GM10847 (cell line): ENCODE measurements around the gene ATE1.

Experiments
- POLR2A ChIP-seq: IDR thresholded peaks from 2 replicates; pipeline ENCODE4 v1.6.1; 2011; ENCODE audit not compliant: insufficient read length; ENCODE audit errors: extremely low read depth

Gene ATE1

DNA sequence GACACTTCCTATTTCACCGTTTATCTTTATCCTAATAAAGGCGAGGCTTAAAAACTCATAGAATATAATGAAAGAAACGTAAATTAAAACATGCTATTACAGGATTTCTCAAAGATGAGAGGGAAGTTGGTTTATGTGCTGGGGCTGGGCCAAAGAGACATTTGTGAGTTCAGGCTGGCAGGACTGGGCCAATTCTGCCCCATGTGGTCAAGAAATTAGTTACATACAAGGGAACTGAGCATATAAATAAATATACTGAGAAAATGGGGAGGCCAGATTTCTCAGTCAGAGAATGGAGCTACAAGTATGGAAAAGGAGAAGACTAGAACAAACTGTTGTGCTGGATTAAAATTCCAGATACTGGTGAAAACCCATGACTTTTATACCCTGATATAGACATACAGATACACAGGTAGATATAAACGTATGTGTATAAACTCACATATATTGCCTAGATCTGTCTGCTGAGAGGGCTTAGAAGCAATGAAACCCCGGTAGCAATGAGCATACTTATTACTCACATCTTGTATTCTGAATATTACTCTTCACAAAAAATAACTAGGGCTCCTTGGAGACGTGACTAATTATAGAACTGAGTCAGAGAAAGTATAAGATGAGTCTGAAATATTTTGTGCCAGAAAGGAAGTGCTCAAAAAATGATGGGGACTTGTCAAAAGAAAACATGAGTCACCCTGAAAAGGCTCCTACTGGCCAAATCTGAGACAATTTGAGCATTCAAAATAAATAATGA is 173.9 kb downstream of the ATE1 start:
- TF ChIP-seq POLR2A, result no peak

DNA sequence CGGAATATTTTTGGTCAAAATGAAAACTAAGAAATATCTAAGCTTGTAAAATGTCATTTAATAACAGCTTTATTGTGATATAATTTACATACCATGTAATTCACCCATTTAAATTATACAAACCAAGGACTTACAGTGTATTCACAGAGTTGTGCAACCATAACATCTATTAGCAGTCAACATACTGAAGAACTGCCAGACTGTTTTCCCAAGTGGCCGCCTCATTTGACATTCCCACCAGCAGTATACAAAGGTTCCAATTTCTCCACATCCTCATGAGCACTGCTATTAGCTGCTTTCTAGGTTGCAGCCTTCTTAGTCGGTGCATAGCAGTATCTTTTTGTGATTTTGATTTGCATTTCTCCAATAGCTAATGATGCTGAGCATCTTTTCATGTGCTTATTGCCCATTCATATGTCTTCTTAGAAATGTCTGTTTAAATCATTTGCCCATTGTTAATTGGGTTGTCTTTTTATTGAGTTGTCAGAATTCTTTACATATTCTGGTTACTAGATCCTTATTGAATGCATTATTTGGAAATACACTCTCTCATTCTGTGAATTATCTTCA is 176.6 kb downstream of the ATE1 start:
- TF ChIP-seq POLR2A, result no peak

DNA sequence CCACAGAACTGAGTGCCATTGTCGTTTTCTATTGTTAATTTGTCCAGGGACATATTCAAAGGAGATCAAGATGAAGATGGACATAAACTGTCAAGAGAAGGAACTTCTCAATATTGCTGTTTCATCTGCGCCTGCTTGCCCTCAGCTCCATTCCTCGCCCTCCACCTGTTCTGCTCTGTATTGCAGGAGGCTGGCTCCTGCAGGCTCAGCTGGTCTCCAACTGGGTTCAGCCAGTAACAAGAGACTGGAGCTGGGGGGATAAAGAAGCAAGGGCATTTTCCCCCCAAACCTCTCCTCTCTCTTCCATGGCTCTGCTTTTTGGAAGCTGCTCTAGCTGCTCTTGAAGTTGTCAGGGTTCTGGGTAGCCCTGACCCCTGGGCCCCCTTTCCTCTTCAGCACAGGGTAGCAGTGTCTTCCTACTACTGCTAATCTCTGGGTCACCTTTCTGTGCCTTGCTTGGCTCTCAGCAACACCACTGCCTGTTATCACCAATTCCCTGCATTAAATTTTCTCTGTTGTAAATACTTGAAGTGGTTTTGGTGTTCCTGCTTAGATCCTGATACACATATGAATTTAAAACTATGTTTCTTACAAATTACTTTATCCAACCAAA is 180.6 kb downstream of the ATE1 start:
- no peak for TF ChIP-seq POLR2A

DNA sequence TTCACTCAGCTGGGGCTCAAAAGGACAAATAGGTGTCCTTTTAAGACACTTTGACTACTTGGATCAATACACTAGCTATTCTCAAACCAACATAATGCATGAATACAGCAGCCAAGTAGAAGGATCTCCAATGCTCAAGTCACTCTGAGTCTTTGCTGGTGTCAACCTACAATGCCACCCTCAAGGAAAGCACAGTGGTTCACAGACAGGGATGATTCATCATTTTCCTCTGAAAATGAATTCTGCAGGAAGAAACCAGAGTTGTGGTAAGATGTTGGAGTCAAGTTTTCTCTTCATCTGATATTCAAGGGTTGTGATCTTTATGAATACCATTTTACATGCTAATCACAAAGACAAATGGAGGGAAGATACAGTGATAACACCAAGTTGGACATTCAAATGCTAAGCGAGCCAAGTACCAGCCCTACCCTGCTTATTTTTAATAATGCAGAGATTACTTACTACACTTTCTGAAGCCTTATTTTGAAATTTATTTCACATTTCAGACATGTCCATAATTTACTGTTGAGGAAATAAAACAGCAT is 186.5 kb downstream of the ATE1 start:
- no peak for TF ChIP-seq POLR2A

DNA sequence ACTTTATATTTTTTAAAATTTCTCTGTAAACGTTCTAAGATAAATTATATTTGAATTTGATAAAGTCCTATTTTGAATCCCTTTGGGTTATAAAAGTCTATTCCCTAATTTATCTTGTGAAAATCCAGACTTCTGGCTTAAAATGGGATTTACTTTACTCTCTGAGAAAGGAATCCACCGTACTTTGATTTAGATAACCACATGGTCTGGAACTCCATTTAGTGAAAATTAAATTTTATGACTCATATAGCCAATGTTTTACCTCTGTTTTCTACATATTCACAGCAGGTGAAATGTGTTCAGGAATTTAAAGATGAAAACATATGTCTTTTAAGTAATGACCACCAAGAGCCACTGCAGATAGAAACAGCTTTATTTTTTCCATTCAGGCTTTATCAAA is 187.8 kb downstream of the ATE1 start:
- TF ChIP-seq POLR2A, result no peak

DNA sequence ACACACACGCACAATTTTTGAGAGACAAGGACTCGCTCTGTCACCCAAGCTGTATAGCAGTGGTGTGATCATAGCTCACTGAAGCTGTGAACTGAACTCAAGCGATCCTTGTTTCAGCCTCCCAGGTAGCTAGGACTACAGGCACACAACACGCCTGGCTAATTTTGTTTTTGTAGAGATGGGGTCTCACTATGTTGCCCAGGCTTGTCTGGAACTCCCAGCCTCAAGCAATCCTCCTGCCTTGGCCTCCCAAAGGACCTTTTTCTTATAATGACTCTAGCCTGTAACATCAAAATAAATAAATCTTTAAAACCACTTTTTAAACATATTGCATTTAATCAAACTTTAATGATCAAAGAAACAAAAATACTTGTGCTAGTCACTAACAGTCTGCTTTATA is 188.7 kb downstream of the ATE1 start:
- no peak for TF ChIP-seq POLR2A

DNA sequence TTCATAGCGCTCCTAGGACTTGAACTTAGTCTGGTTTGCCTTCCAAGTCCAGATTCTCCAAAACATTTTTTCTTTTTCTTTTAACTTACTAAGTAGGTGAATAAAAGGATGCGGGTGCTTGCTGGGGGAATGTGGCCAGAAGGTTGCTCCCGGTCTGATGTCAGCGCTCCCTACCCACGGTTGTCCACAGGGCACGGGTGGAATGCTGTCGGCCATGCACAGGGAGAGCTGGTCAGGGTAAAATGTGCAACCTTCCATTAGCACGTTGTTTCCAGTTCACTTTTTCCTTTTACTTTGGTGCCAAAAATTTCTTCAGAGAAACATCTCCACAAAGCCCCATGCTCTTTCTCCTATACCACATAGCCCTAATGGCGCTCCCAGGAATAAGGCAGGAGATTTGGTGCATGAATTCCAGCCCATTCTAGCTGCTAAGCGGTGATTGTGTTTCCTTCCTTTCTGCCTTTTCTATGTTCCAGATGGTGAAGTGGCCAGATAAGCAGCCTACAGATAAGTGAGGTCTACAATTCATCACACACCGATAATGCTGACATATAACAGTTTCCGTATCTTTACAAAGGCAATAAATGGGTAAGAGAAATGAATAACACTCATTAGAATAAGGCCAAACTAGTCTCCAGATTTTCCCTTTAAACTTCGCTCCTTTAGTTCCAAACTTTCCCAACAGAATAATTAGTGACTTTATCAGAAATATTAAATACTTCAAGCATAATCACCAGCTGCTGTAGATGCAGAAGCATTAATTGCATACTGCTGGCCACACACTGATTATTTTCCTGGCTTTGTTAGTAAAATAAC is 191.3 kb downstream of the ATE1 start:
- no peak for TF ChIP-seq POLR2A

DNA sequence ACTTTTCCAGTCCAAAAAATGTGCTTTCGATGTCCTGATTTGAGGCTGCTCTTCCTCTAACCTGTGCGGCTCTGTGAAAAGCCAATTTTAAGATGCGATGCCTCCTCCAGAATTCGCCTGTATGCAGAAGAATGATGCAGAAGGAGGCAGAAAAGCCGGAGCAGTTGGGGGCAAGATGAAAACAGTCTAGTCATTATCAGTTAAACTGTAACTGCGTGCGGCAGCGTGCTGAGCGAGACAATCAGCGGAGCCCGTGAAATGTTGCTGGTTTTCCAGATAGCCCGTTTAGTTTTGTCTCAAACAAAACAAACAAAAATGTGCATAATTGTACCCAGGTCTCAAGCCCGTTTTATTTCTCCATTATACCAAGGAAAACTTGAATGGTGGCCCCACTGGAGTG is 192.6 kb downstream of the ATE1 start:
- TF ChIP-seq POLR2A, result no peak

DNA sequence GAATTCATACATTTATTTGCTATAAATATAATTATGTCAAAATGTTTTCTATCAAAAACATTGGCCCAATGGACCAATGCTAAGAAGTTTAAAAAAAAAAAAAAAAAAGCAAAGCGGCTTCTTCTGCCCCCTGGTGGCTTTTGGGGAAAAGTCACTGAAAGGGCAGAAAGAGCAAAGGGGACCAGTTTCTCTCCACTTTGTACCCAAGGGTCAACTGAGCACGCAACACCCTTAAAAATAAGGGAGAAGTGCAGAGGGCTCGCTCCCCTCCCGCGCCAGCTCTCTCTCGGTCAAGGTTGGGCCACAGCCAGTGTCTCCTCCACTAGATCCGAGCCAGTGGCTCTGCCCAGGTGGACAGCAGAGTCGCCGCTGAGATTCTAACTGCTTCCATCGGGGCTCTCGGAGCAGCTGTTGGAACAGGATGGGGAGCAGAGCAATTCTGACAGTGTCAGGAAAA is 193.2 kb downstream of the ATE1 start:
- no peak for TF ChIP-seq POLR2A

DNA sequence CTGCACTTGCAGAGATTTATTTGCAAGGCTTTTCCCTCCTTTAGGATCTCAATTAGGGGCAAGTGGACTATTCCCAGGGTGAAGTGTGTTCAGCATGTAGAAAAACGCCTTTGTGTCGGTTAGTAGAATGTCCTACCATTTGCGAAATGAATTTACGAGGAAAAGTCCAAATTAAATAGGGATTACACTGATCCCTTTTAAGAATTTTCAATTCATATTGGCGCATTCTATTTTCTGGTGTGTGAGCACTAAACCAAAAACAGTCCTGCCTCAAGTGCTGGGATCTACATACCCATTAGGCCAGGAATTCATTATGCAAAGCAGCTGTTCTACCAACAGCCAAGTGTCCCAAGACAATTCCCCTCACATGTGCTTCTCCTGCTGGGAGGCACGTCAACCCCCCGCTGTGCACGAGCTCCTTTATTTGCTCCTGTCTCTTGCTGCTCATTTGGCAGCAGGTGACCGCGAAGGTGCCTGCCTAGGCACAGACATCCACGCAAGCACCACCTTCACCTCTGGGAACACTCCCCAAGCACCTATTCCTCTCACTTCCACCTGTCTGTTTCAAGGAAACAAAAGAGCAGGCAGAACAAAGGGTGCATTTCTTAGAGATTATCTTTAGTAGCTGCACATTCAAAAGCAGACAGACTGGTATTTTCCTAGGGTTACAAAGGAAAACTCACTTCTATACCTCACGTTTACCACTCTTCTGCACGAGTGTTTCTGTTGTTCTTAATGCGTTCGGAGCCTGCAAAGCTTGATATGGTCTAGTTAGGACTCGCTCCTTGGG is 195.0 kb downstream of the ATE1 start:
- TF ChIP-seq POLR2A, result no peak

DNA sequence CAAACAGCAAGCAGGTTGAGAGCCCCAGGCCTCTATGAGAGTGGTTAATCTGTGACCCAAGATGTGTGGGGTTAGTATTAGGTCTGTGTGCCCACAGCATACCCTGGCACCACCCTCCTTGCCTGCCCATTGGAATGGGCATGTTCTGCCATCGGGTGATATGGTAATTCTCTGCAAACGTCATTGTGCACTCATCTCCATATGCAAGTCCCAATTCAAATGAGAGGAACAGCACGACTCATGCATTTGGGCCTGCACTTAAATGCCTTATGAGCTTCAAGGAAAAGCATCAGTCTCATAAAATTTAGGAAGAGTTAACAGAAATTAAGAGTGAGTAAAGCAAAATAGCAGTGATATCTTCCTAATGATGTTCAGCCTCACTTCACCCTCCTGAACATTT is 195.7 kb downstream of the ATE1 start:
- no peak for TF ChIP-seq POLR2A

DNA sequence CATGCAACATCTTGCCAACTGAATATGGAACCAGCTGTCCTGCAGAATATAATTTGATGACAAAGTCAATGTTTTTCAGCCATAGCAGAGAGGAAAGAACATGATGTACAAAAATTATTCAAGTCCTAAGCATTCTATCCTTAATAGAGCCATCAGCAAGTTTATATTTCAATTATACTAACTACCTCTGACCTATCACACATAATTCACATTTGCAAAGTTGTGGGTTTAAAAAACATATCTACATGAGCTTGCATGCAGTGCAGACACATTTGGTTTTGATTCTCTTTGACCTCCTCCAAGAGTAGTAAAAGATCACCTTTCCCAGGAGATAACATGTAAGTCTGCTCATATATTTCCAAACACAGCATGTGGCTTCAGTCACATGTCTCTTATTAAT is 203.5 kb downstream of the ATE1 start:
- no peak for TF ChIP-seq POLR2A

DNA sequence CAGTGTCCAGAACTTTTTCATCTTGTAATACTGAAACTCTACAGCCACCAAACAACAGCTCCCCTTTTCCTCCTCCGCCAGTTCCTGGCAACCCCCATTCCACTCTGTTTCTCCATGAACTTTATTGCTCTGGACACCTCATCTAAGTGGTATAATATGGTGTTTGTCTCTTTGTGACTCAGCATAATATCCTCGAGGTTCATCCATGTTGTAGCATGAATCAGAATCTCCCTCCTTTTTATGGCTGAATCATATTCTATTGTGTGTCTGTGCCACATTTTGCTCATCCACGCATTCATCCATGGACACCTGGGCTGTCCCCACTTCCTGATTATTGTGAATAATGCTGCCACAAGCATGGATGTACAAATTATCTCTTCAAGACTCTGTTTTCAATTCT is 205.2 kb downstream of the ATE1 start:
- TF ChIP-seq POLR2A, result no peak

DNA sequence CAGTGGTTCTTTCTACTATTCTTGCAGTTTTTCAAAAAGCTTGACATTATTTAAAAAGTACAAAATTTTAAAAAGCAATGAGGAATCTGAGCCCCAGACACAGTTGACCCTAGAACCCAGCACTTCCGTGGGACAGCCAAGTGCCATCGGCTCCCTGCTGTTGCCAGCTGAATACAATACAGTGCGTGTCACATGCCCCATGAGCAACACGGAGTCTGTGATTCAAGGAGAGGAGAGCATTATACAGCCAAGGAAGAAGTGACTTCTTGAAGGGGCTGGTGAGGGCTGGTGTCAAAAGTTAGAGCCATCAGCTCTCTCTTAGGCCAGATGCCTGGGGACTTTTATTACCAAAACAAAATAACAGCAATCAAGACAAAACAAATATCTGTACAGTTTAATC is 206.6 kb downstream of the ATE1 start:
- no peak for TF ChIP-seq POLR2A

DNA sequence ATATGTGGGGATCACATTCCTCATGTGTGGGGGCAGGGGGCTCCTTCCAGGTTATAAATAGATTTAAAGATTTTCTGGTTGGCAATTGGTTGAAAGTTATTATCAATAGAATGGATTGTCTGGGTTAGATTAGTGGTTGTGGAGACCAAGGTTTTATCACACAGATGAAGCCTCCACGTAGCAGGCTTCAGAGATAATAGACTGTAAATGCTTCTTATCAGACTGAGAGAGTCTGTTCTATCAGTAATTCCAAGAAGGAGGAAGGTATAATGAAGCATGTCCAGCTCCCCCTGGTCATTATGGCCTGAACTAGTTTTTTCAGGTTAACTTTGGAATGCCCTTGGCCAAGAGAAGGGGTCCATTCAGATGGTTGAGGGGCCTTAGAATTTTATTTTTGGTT is 211.9 kb downstream of the ATE1 start:
- TF ChIP-seq POLR2A, result no peak
